GM18867 (cell line): ENCODE results near the gene LCTL.
"Not testable (repeated sequence)": the region's sequence is repeated elsewhere in the genome, so short reads cannot be mapped to it uniquely, and the experiment has no call there.

Experiments used
- ATAC-seq: cut with Tn5 transposase; IDR thresholded peaks from one replicate; pipeline ENCODE4 v1.9.1; 2021; ENCODE audit warnings: mild to moderate bottlenecking, moderate library complexity; ENCODE audit not compliant: unreplicated experiment

The LCTL gene

DNA sequence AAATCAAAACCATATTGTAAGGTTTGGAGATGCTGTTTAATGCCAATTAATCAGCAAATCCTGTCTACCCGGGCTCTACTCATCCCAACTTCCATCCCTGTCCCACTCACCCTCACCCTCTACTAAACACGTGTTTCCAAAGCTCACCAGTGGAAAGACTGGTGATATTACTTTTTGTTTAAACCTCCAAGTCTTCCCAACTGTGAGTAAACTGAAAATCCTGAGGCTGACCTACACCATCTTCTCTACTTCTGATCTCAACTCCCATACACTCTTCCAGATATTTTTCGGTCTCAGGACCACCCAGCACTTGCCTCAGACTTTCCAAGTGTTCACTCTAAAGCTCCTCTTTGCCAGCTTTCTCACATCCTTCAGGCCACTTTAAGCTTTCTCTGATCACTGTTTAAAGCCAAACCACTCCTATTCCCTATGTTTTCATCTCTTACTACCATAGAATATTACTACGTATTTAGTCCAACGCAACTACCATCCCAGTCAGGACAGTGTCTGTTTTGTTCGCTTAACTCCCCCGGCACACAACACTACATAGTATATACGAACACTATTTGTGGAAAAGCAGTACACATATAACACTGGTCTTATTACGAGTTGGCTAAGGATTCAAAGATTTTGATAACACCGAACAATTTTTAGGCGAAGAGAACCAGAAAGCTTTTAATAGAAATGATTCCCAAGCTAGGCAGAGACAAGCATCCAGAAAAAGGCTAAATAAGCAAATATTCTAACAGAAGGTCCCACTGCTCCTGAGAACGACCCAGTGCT lies 61.8 kb downstream of the LCTL start:
- ATAC-seq = no peak

DNA sequence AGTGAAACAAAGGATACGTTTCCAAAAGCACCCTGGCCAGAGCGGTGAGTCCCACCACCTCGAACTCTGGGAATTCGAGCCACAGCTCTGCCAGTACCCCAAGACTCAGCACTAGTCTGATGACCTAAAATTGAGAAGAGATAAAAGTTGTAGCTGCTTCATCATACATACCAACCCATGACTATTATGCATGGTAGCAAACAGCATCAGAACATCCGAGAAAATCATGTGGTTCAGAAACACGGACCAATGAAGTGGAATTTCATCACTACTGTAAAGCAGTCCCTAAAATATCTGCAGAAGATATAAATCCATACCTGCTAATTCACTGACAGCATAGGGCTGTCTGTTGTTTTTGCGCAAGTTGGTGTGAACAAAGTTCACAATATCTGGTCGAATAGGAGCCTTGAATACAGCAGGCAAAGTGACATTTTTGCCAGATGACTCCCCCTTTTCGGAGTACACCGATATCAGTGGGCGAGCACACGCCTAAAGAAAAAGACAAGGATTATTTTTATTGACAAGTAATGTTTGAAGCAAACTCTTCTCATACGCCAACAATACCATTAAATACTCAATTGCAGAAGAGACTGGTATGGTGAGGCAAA lies 62.7 kb downstream of the LCTL start:
- ATAC-seq = not testable (repeated sequence)

DNA sequence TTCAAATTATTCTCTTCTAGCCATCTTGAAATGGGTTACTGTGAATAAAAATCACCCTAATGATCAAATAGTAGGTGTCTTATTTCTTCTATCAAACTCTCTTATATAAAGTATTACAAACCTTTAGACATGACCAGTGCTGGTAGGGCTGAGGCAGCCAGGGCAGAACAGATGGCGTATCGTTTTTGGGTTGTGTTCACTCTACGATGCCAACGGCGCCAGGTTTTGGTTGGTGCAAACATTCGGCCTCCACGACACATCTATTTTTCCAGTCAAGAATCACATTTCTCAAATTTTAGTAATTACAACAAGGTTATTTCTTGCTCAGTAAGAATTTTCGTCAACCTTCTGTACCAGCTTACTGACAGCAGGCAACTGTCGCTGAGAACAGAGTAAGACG lies 63.3 kb downstream of the LCTL start:
- ATAC-seq = no peak

DNA sequence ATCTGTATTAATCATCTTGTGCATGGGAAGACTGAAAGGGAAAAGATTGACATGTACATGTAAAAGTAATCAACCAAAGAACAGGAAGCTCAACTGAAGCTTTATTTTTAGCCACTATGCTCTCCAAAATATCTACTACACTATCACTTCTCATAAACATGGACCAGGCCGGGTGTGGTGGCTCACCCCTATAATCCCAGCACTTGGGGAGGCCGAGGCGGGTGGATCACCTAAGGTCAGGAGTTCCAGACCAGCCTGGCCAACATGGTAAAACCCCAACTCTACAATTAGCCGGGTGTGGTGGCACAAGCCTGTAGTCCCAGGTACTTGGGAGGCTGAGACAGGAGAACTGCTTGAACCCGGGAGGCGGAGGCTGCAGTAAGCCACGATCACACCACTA lies 65.5 kb downstream of the LCTL start:
- not testable (repeated sequence) for ATAC-seq

DNA sequence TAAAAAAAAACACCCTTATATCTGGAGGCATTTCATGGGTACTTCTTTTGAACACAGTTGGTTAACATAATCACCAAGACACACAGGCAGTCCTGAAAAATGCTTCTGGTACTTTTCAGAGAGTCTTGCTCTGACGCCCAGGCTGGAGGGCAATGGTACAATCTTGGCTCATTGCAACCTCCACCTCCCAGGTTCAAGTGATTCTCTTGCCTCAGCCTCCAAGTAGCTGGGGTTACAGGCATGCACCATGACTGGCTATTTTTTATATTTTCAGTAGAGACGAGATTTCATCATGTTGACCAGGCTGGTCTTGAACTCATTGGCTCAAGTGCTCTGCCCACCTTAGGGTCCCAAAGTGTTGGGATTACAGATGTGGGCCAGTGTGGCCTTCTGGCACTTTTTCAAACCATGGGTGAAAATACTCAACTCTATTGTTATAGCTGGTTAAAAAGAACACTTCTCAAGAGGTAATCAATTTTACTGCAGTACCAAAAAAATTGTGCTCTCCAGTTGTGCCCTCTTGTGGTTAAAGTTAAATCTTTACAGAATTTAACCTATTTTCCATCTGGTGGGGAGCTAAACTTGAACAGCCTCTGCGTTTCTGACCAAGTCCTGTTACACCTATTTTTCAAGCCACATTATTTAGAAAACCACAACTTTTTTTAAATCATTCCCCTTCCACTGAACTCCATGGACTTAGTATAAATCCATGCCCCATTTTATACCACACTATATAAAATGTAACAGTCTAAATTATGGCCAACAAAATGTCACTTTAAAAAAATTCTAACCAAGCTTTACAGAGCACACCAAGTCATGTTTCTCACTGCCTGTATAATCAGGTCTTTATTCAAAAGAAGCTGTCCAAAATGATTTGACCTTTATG lies 67.1 kb downstream of the LCTL start:
- no peak for ATAC-seq
